ENCODE results near the gene PRICKLE4.

DNA sequence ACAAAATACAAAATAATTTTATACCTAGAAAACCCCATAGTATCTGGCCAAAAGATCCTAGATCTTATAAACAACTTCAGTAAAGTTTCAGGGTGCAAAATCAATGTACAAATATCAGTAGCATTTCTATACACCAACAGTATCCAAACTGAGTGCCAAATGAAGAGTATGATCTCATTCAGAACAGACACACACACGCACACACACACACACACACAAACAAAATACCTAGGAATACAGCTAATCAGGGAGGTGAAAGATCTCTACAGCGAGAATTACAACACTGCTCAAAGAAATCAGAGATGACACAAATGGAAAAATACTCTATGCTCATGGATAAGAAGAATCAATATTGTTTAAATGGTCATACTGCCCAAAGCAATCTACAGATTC, 56.1 kb downstream of the PRICKLE4 start:
- TF ChIP-seq, protein P1, sequence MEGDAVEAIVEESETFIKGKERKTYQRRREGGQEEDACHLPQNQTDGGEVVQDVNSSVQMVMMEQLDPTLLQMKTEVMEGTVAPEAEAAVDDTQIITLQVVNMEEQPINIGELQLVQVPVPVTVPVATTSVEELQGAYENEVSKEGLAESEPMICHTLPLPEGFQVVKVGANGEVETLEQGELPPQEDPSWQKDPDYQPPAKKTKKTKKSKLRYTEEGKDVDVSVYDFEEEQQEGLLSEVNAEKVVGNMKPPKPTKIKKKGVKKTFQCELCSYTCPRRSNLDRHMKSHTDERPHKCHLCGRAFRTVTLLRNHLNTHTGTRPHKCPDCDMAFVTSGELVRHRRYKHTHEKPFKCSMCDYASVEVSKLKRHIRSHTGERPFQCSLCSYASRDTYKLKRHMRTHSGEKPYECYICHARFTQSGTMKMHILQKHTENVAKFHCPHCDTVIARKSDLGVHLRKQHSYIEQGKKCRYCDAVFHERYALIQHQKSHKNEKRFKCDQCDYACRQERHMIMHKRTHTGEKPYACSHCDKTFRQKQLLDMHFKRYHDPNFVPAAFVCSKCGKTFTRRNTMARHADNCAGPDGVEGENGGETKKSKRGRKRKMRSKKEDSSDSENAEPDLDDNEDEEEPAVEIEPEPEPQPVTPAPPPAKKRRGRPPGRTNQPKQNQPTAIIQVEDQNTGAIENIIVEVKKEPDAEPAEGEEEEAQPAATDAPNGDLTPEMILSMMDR (IDR thresholded peaks at IDR 0.05; ENCODE audit: insufficient read depth, low read length, poor library complexity, severe bottlenecking), result no peak
- no peak for TF ChIP-seq EZH2phosphoT487 (conservative IDR thresholded peaks at IDR 0.05; ENCODE audit: low read length)
